ENCODE results near the gene MEGF8.
"Not testable (repeated sequence)": the region's sequence is repeated elsewhere in the genome, so short reads cannot be mapped to it uniquely, and the experiment has no call there.

The MEGF8 gene

GRCh38 chr19:42331333-42331732 is 5.9 kb downstream of the MEGF8 start:
- not testable (repeated sequence) for DNase-seq (ENCODE audit: low read depth in 4 of 4, low spot score in 1 of 4)

DNA sequence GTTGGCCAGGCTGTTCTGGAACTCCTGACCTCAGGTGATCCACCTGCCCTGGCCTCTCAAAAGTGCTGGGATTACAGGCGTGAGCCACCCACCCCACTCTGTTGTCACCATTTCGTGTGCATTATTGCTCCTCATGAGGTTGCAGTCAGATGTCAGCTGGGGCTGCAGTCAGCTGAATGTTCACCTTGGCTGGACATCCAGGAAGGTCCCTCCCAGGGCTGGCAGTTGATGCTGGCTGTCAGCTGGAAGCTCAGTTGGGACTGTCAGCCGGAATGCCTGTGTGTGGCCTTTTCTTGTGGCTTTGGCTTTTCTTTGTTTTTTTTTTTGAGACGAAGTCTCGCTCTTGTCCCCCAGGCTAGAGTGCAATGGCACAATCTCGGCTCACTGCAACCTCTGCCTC is 6.6 kb downstream of the MEGF8 start:
- DNase-seq (ENCODE audit: low read depth in 4 of 4, low spot score in 1 of 4) = no peak

DNA sequence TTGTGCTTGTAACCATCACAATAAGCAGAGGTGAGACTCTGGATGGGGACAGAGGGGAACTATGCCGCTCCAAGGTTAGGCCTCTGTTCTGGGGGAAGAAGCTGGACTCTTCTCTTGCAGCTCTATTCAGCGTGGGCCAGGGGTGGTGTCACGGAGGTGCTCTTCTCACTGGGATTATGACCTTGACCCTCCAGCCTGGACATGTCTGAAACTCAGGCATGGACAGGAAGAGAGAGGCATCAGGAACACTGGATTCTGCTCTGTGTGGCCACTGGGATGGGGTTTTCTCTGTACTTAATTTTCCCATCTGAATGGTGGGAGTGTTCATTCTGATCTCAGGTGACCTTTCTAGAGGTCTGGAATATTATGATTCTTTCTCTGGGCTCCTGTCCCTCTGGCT is 7.6 kb downstream of the MEGF8 start:
- DNase-seq (ENCODE audit: low read depth in 4 of 4, low spot score in 1 of 4) = no peak

DNA sequence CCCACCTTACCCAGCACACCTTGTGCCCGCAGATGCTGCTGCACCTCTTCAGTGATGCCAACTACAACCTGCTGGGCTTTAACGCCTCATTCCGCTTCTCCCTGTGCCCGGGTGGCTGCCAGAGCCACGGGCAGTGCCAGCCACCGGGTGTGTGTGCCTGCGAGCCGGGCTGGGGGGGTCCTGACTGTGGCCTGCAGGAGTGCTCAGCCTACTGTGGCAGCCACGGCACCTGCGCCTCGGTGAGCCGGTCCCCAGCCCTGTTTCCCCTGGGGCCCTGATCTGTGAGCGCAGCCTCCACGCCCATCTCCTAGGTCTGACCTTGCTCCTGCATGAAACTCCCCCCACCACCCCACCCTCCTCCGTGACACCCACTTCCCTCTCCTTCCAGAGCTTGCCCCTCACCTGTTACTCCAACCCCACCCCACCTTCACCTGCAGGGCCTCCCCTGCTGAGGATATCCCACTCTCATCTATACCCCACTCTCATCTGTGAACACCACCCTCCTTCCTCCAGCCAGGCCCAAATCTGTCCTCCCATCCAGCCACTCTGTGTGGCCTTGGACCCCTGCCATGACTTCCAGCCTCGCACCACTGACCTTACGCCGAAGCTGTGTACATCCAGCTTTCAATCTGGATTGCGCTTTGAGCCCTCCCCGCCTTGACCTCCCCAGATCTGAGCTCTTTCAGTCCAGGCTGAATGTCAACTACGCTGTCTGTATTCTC is 8.7 kb downstream of the MEGF8 start:
- DNase-seq (ENCODE audit: low read depth in 4 of 4, low spot score in 1 of 4) = no peak

GRCh38 chr19:42334697-42335373 is 9.4 kb downstream of the MEGF8 start:
- no peak for DNase-seq (ENCODE audit: low read depth in 4 of 4, low spot score in 1 of 4)

DNA sequence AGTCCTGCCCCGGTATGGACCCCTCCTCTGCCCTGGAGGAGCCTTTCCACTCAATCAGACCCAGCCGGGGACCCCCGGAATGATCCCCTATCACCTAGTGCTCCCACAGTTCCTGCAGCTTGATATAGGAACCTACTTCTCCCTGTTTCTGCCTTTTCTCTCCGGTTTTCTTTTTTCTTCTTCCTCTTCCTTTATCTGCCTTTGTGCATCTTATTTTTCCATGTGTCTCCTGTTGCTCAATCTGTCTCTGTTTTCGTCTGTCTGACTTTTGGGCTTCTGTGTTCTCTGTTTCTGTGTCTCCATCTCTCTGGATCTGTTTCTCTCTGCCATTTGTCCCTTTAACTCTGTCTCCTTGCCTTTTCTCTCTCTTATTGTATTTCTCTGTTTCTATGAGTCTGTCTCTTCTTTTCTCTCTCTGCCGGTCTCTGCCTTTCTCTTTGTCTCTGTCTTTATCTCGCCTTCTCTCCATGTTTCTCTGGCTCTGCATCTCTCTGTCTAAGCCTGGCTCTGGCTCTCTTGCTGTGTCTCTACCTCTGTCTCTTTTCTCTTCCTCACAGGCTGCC is 10.0 kb downstream of the MEGF8 start:
- DNase-seq (ENCODE audit: low read depth in 4 of 4, low spot score in 1 of 4) = no peak

GRCh38 chr19:42335971-42336370 is 10.5 kb downstream of the MEGF8 start:
- no peak for DNase-seq (ENCODE audit: low read depth in 4 of 4, low spot score in 1 of 4)

GRCh38 chr19:42339126-42339860 is 13.9 kb downstream of the MEGF8 start:
- not testable (repeated sequence) for DNase-seq (ENCODE audit: low read depth in 4 of 4, low spot score in 1 of 4)

DNA sequence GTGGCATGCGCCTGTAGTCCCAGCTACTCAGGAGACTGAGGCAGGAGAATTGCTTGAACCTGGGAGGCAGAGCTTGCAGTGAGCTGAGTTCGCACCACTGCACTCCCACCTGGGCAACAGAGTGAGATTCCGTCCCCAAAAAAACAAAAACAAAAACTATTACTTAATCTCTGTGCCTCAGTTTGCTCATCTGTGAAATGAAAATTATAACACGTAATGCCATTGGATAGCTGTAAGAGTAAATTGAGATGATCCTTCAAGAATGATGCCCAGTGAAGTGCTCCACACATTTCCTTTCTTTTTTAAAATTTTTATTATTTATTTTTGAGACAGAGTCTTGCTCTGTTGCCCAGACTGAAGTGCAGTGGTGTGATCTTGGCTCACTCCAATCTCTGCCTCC is 14.5 kb downstream of the MEGF8 start:
- not testable (repeated sequence) for DNase-seq (ENCODE audit: low read depth in 4 of 4, low spot score in 1 of 4)

DNA sequence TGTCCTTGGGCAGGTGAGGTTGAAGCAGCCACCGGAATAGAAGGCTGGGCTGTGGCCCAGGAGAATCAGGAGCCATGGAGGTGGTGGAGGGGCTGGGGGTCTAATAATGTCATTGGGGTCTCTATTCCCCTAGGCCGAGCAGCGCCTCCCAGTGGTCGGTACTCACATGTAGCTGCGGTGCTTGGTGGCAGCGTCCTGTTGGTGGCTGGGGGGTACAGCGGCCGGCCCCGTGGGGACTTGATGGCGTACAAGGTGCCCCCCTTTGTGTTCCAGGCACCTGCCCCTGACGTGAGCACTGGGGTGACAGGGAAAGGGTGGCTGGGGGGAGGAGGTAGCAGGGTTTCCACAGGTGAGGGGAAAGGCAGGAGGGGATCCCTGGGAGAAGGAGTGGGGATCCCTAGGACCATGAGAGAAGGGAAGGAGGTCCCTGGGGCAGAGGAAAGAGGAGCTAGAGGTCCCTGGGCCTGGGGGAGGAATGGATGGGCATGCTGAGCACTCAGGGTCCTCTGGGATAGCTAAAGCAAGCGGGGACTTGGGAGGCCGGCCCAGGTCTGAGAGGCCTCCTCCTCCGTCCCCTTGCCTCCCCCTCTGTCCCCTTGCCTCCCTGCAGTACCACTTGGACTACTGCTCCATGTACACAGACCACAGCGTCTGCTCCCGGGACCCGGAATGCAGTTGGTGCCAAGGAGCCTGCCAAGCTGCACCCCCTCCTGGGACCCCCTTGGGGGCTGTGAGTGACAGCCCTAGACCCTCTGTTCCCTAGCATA is 18.1 kb downstream of the MEGF8 start:
- no peak for DNase-seq (ENCODE audit: low read depth in 4 of 4, low spot score in 1 of 4)

DNA sequence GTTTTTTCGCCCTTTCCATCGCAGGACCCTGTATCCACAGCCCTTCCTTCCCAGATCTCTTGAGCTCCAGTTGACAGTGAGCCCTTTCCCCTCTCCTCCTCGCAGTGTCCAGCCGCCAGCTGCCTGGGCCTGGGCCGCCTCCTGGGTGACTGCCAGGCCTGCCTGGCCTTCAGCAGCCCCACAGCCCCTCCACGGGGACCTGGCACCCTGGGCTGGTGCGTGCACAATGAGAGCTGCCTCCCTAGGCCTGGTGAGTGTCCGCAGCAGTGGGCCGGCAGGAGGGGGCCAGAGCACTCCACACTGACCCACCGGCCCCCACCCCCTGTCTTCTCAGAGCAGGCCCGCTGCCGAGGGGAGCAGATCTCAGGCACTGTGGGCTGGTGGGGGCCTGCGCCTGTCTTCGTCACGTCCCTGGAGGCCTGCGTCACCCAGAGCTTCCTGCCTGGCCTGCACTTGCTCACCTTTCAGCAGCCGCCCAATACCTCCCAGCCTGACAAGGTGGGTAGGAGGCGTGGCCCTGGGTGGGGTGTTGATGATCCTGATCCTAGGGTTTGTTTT is 19.0 kb downstream of the MEGF8 start:
- DNase-seq (ENCODE audit: low read depth in 4 of 4, low spot score in 1 of 4) = no peak

DNA sequence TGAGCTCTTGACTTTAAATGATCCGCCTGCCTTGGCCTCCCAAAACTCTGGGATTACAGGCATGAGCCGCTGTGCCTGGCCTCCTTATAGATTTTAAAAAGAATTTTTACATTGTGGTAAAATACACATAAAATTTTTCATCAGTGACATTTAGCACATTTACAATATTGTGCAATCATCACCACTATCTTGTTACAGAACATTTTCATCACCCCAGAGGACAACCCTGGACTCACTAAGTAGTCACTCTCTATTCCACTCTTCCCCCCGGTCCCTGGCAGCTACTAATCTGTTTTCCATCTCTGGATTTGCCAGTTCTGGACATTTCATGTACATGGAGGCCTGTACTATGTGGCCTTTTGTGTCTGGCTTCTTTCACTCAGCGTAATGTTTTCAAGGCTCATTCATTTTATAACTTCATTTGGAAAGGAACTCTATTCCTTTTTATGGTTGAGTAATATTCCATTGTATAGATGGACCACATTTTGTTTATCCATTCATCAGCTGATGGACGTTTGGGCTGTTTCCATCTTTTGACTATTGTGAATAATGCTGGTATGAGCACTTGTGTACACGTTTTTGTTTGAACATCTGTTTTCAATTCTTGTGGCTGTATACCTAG is 19.9 kb downstream of the MEGF8 start:
- DNase-seq (ENCODE audit: low read depth in 4 of 4, low spot score in 1 of 4) = no peak

- no peak for DNase-seq (ENCODE audit: low read depth in 4 of 4, low spot score in 1 of 4)
Measured at GRCh38 chr19:42348211-42348610, 22.8 kb downstream of the MEGF8 start.

GRCh38 chr19:42349378-42350107 is 24.1 kb downstream of the MEGF8 start:
- no peak for DNase-seq (ENCODE audit: low read depth in 4 of 4, low spot score in 1 of 4)

GRCh38 chr19:42350417-42350816 is 25.0 kb downstream of the MEGF8 start:
- DNase-seq (ENCODE audit: low read depth in 4 of 4, low spot score in 1 of 4) = no peak

- DNase-seq (ENCODE audit: low read depth in 4 of 4, low spot score in 1 of 4) = no peak
Measured at GRCh38 chr19:42351079-42351735, 25.8 kb downstream of the MEGF8 start.

- no peak for DNase-seq (ENCODE audit: low read depth in 4 of 4, low spot score in 1 of 4)
Measured at GRCh38 chr19:42352301-42353259, 27.1 kb downstream of the MEGF8 start.

Measured in stimulated activated CD4-positive, alpha-beta T cell treated with anti-CD3 and anti-CD28 coated beads, Interleukin-1b, Interleukin-23, amount 100 ng/mL, for 24 hours (primary cell).